ENCODE results near the gene WNK2.
"Not testable (repeated sequence)": the region's sequence is repeated elsewhere in the genome, so short reads cannot be mapped to it uniquely, and the experiment has no call there.

Gene WNK2

GRCh38 chr9:93305497-93306020 lies 121.6 kb downstream of the WNK2 start:
- DNase-seq (ENCODE audit: low read depth in 2 of 3, low spot score in 1 of 3): no peak

- no peak for DNase-seq (ENCODE audit: low read depth in 2 of 3, low spot score in 1 of 3)
Measured at GRCh38 chr9:93306081-93306480, 122.1 kb downstream of the WNK2 start.

- no peak for DNase-seq (ENCODE audit: low read depth in 2 of 3, low spot score in 1 of 3)
Measured at GRCh38 chr9:93306579-93307091, 122.7 kb downstream of the WNK2 start.

GRCh38 chr9:93307468-93308157 lies 123.7 kb downstream of the WNK2 start:
- no peak for DNase-seq (ENCODE audit: low read depth in 2 of 3, low spot score in 1 of 3)

GRCh38 chr9:93308158-93308602 lies 124.2 kb downstream of the WNK2 start:
- no peak for DNase-seq (ENCODE audit: low read depth in 2 of 3, low spot score in 1 of 3)

GRCh38 chr9:93308676-93309075 lies 124.7 kb downstream of the WNK2 start:
- no peak for DNase-seq (ENCODE audit: low read depth in 2 of 3, low spot score in 1 of 3)

- DNase-seq (ENCODE audit: low read depth in 2 of 3, low spot score in 1 of 3): no peak
Measured at GRCh38 chr9:93309889-93310425, 126.0 kb downstream of the WNK2 start.

- no peak for DNase-seq (ENCODE audit: low read depth in 2 of 3, low spot score in 1 of 3)
Measured at GRCh38 chr9:93315118-93315517, 131.2 kb downstream of the WNK2 start.

- no peak for DNase-seq (ENCODE audit: low read depth in 2 of 3, low spot score in 1 of 3)
Measured at GRCh38 chr9:93315960-93316359, 132.0 kb downstream of the WNK2 start.

DNA sequence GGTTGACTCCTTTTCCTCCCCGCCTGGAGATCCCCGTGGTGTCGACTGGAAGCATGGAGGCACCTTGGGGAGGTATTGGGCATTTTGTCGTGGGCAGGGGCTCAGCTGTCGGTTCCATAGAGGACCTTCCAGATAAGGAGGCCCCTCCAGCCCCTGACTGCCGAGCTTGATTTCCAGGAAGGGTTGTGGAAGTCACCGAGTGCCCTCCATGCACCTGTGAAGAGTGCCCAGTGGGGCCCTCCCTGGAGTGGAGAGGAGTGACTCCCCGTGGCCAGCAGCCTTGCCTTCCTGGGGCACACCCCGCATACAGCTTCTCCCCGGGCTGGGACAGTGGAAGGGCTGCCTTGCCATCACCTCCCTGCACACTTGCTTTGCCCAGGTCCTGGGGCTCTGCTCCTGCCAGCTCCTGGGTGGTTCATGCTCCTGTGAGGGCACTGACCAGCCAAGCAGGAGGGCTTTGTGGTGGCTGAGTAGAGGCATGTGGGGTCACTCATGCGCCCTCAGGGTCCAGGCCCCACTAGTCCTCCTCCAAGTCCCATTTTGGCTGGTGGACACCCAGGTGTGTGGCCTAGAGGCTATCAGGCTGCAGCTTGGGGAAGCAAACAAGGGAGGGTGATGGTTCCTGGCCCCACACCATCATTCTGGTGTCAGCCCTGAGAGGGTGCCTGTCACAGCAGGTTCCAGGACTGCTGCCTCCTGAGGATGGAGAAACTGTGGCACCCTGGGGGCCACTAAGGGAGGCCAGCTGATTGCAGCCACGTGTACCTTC lies 133.0 kb downstream of the WNK2 start:
- DNase-seq (ENCODE audit: low read depth in 2 of 3, low spot score in 1 of 3): no peak

DNA sequence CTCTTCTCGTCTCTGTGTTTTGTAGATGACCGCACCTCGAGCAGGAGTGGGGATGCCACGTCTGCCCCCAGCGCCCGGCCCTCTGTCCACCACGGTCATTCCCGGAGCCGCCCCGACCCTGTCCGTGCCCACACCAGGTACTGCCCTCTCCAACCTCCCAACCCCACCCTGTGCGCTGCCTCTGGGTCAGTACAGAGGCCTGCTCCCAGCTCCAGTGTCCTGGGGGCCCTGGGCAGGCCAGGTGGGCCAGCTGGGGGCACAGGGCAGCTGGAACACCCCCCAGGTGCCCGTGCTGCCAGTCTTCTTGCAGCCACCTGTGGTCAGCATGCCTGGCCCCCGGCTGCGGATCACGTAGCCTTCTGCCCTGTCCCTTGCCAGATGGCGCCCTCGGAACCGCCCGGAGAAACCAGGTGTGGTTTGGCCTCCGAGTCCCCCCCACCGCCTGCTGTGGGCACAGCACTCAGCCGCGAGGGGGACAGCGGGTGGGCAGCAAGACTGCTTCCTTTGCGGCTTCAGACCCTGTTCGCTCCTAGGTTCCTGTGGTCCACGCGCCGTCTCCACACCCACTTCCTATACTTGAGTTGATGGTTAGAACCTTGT lies 133.7 kb downstream of the WNK2 start:
- no peak for DNase-seq (ENCODE audit: low read depth in 2 of 3, low spot score in 1 of 3)

- DNase-seq (ENCODE audit: low read depth in 2 of 3, low spot score in 1 of 3): no peak
Measured at GRCh38 chr9:93318480-93318879, 134.5 kb downstream of the WNK2 start.

DNA sequence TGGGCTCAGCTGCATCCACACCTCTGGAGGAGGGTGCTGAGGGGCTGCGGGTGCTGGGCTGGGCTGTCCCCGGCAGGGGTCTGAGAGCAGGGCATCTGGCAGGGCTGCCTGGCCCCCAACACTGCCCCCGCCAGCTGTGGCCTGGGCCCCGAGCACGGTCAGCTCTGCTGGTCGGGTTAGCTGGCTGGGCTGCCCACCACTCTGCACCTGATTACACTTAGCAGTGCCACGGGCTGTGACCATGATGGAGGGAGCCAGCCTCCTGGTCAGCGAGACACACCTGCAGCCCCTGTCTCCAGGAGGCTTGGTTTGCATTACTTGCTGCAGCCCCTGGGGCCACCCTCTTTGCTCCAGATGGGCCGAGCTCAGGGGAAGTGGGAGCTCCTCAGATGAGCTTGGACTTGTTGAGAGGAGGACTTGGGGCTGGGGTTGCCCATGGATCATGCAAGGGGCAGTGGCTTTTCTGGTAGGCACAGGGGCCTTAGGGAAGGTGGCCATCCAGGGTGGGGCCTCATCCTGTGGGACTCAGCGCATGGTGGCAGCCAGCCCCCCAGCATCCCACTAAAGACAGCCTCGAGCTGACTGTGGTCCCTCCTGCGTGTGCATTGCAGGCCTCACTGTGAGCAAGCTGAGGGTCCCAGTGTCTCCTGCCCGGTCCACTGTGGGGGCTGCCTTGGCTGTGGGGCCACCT lies 135.5 kb downstream of the WNK2 start:
- DNase-seq (ENCODE audit: low read depth in 2 of 3, low spot score in 1 of 3): no peak

DNA sequence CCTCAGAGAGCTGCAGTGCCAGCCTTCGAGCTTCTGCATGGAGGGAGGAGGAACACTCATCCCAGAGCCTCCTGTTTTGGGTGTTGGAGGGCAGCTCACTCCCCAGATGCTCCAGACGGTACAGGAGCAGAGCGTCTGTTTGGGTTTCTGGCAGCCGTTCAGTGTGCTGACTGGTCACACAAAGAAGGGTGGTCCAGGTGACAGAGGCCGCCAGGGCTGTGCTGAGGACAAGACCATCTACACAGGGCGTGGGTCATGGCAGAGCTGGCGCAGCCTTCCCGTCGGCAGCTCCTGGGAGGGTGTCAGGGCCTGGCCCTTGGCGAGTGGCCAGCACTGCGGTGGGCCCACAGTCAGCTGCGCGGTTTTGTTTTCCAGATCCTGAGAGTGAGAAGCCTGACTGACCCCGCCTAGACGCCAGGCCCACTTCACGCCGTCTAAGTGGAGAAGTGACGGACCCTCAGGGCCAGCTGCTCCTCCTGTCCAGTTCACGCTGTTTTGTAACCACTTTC lies 136.1 kb downstream of the WNK2 start:
- no peak for DNase-seq (ENCODE audit: low read depth in 2 of 3, low spot score in 1 of 3)

DNA sequence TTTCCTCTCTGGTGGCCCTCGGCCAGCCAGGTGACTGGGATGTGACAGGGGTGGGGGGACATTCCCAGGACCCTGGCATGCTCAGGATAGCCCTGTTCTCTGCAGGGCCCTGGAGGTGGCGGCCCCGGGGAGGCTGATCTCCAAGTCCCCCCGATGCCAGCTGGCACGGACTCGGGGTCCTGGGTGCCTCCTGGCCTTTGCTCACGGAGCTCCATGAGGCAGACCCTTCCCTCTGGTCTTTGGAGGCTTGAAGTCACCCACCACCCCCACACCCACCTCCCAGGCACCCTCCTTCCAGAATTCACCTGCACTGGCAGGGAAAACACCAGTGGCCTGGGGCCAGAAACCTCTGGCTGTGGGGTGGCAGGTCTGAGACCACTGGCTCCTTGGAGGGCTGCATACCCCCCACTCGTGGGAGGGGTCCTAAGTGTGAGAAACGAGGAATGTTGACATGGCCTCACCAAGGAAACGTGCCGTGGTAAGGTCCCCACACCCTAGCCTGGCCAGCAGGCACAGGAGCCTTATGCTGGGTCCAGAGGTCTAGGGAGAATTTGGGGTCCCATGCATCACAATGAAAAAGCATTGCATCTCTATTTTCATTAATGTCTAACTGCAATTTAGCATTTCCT lies 136.8 kb downstream of the WNK2 start:
- no peak for DNase-seq (ENCODE audit: low read depth in 2 of 3, low spot score in 1 of 3)

GRCh38 chr9:93321220-93321610 lies 137.3 kb downstream of the WNK2 start:
- no peak for DNase-seq (ENCODE audit: low read depth in 2 of 3, low spot score in 1 of 3)

DNA sequence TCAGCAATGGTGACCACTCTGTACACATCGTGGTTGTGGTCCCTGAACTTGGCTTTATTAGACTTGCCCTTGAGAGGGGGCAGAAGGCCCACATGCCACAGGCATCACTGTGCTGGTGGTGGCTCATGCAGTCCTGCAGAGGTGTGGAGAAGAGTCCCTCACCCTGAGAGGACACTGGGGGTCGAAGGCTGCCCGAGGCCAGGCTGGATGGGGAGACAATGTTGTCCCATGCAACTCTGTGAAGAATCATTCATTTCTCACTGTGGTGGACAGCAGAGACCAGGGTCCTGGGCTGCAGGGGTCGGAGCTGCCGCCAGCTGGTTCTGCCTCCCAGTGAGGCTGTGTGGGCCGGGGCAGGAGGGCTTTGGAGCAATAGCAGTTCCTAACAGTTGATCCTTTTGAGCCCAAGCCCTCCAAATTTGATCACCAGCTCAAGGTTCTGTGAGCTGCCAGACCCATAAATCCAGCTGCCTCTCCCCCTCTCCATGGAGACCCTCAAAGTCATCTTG lies 139.6 kb downstream of the WNK2 start:
- DNase-seq (ENCODE audit: low read depth in 2 of 3, low spot score in 1 of 3): not testable (repeated sequence)

DNA sequence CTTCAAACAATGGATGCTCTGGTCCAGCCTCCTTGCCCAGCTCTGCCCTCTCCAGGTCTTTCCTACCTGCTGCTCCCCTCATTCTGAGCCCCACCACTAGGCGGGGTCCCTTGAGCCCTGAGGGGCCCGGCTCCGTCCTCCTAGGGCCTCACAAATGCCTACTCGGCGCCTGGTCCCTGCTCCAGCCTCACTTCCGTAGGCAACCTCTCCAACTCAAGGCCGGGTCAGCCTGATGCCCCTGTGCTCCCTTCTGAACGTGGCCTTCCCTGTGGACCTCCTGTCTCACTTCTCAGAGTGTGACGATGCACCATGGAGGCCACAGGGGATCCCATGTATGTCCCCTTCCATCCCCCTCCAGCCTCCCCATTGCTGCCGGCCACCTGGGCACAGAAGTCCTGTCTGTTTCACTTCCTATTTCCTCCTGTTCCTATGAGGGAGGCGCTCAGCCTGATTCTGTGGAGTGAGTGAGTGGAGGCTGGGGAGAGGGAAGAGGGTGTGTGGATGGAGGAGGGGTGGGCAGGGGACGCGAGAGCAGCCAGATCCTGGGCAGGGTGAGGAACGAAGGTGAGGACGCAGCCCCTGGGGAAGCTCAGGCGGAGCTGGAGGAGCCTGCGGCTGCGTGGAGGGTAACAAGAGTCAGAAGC lies 140.4 kb downstream of the WNK2 start:
- DNase-seq (ENCODE audit: low read depth in 2 of 3, low spot score in 1 of 3): no peak

GRCh38 chr9:93325307-93326035 lies 141.5 kb downstream of the WNK2 start:
- no peak for DNase-seq (ENCODE audit: low read depth in 2 of 3, low spot score in 1 of 3)

Measured in stimulated activated CD4-positive, alpha-beta T cell treated with anti-CD3 and anti-CD28 coated beads, Interleukin-12 subunit alpha, Interleukin-12 subunit beta, amount 100 ng/mL, for 48 hours (primary cell).